GDM1 (cell line): Measurements from ENCODE around the gene TTC28.
"Not testable (repeated sequence)": the region's sequence is repeated elsewhere in the genome, so short reads cannot be mapped to it uniquely, and the experiment has no call there.

Source experiments
- DNase-seq: peaks from one replicate; lab custom pipeline; 2025; lab: John Stamatoyannopoulos, UW

TTC28 gene

GRCh38 chr22:28096161-28096560 lies 583.5 kb downstream of the TTC28 start:
- no peak for DNase-seq

- no peak for DNase-seq
These were observed 584.1 kb downstream of the TTC28 start for GRCh38 chr22:28095316-28096095.

- DNase-seq, result no peak
These were observed 584.9 kb downstream of the TTC28 start for GRCh38 chr22:28094771-28095170.

- no peak for DNase-seq
These were observed 585.9 kb downstream of the TTC28 start for GRCh38 chr22:28093711-28094110.

GRCh38 chr22:28091486-28091885 lies 588.2 kb downstream of the TTC28 start:
- no peak for DNase-seq

- DNase-seq, result not testable (repeated sequence)
These were observed 590.1 kb downstream of the TTC28 start for GRCh38 chr22:28089541-28089940.

GRCh38 chr22:28077166-28077565 lies 602.5 kb downstream of the TTC28 start:
- no peak for DNase-seq

- DNase-seq, result no peak
These were observed 604.2 kb downstream of the TTC28 start for GRCh38 chr22:28075358-28075981.

- no peak for DNase-seq
These were observed 605.1 kb downstream of the TTC28 start for GRCh38 chr22:28074526-28074925.

GRCh38 chr22:28072066-28072465 lies 607.6 kb downstream of the TTC28 start:
- DNase-seq, result no peak

GRCh38 chr22:28068826-28069225 lies 610.8 kb downstream of the TTC28 start:
- no peak for DNase-seq

- DNase-seq, result no peak
These were observed 614.7 kb downstream of the TTC28 start for GRCh38 chr22:28064920-28065319.

GRCh38 chr22:28063656-28064055 lies 616.0 kb downstream of the TTC28 start:
- DNase-seq, result no peak

GRCh38 chr22:28060594-28060993 lies 619.0 kb downstream of the TTC28 start:
- DNase-seq, result not testable (repeated sequence)

GRCh38 chr22:28058036-28058435 lies 621.6 kb downstream of the TTC28 start:
- no peak for DNase-seq

- no peak for DNase-seq
These were observed 624.8 kb downstream of the TTC28 start for GRCh38 chr22:28054819-28055208.

- DNase-seq, result no peak
These were observed 625.5 kb downstream of the TTC28 start for GRCh38 chr22:28053896-28054818.

- DNase-seq, result no peak
These were observed 626.8 kb downstream of the TTC28 start for GRCh38 chr22:28052825-28053269.

- DNase-seq, result no peak
These were observed 627.8 kb downstream of the TTC28 start for GRCh38 chr22:28051787-28052356.

GRCh38 chr22:28051091-28051786 lies 628.4 kb downstream of the TTC28 start:
- DNase-seq, result no peak

- DNase-seq, result no peak
These were observed 631.1 kb downstream of the TTC28 start for GRCh38 chr22:28048529-28048928.

GRCh38 chr22:28047740-28048139 lies 631.9 kb downstream of the TTC28 start:
- DNase-seq, result no peak
